Measurements from ENCODE around the gene DALRD3. TPM values are rescaled to one million over a fixed set of nuclear protein-coding genes. Genes with fewer than 3 reads are reported as not detected.

Gene DALRD3
- total and polyA plus RNA-seq, 5 donors from 2014 or later, result 22.2 to 40.8 (median 30.8) TPM

GRCh38 chr3:49032646-49033304 is 14.4 kb upstream of the DALRD3 start:
- H3K36me3 Mint-ChIP-seq, result peaks cover 21% of the 10 kb centered on the region
- Histone ChIP-seq H3K9me3 (ENCODE audit: control insufficient read depth in 2 of 2, low read length in 2 of 2) (no peaks in the 10 kb centered on the region), H3K36me3 (ENCODE audit: control insufficient read depth, insufficient read depth, low read length) (peaks cover 64% of the 10 kb centered on the region)

GRCh38 chr3:49030321-49030720 is 11.9 kb upstream of the DALRD3 start:
- H3K4me1 ChIP-seq (ENCODE audit: control insufficient read depth, insufficient read depth, low read length, poor library complexity, severe bottlenecking), result peaks cover 20% of the 10 kb centered on the region
- H3K36me3 ChIP-seq (ENCODE audit: control insufficient read depth, insufficient read depth, low read length), result peaks cover 61% of the 10 kb centered on the region
- no peak overlapping the region for H3K4me3 ChIP-seq (ENCODE audit: low read depth, low read length)
- no peak overlapping the region for H3K4me3 Mint-ChIP-seq
- no peak for ATAC-seq (ENCODE audit: low read depth in 2 of 2)
- H3K27me3 Mint-ChIP-seq, result no peaks in the 10 kb centered on the region
- H3K27me3 ChIP-seq (ENCODE audit: control insufficient read depth, insufficient read depth, low read length), result no peaks in the 10 kb centered on the region
- no peaks in the 10 kb centered on the region for H3K9me3 ChIP-seq (ENCODE audit: control insufficient read depth in 2 of 2, low read length in 2 of 2)
- peaks cover 0 to 2% (median 0%) of the 10 kb centered on the region in 7 donors for H3K9me3 Mint-ChIP-seq
- no peak for DNase-seq
- peak overlapping the region; percentile 88 to 99 (median 93) for H3K27ac Mint-ChIP-seq
- peaks cover 22% of the 10 kb centered on the region for H3K36me3 Mint-ChIP-seq
- peaks cover 0 to 42% (median 23%) of the 10 kb centered on the region in 4 donors for H3K4me1 Mint-ChIP-seq
- H3K27ac ChIP-seq (ENCODE audit: insufficient read depth, low read length, poor library complexity, severe bottlenecking), result peak overlapping the region; percentile 91

More at GRCh38 chr3:49032646-49033304, 14.4 kb upstream of the DALRD3 start:
- Mint-ChIP-seq H3K27me3 (no peaks in the 10 kb centered on the region), H3K4me1 (peaks cover 0 to 23% (median 16%) of the 10 kb centered on the region in 4 donors), H3K4me3 (no peak overlapping the region), H3K27ac (peak overlapping the region in 1 of 3 donors; percentile 42), H3K9me3 (peaks cover 0 to 3% (median 0%) of the 10 kb centered on the region in 7 donors)
- Histone ChIP-seq H3K4me3 (ENCODE audit: low read depth, low read length) (no peak overlapping the region), H3K27ac (ENCODE audit: insufficient read depth, low read length, poor library complexity, severe bottlenecking) (no peak overlapping the region), H3K4me1 (ENCODE audit: control insufficient read depth, insufficient read depth, low read length, poor library complexity, severe bottlenecking) (peaks cover 20% of the 10 kb centered on the region), H3K27me3 (ENCODE audit: control insufficient read depth, insufficient read depth, low read length) (no peaks in the 10 kb centered on the region)
- ATAC-seq (ENCODE audit: low read depth in 2 of 2) (no peak), DNase-seq (no peak)

- H3K9me3 ChIP-seq (ENCODE audit: control insufficient read depth in 2 of 2, low read length in 2 of 2), result no peaks in the 10 kb centered on the region
- no peak for DNase-seq
- Mint-ChIP-seq H3K4me3 (peak overlapping the region; percentile 81 to 95 (median 92)), H3K27me3 (no peaks in the 10 kb centered on the region), H3K27ac (peak overlapping the region; percentile 97 to 99 (median 99)), H3K36me3 (peaks cover 18% of the 10 kb centered on the region), H3K4me1 (peaks cover 0 to 47% (median 21%) of the 10 kb centered on the region in 4 donors), H3K9me3 (peaks cover 0 to 2% (median 0%) of the 10 kb centered on the region in 7 donors)
- H3K36me3 ChIP-seq (ENCODE audit: control insufficient read depth, insufficient read depth, low read length), result peaks cover 61% of the 10 kb centered on the region
- no peaks in the 10 kb centered on the region for H3K27me3 ChIP-seq (ENCODE audit: control insufficient read depth, insufficient read depth, low read length)
- peaks cover 20% of the 10 kb centered on the region for H3K4me1 ChIP-seq (ENCODE audit: control insufficient read depth, insufficient read depth, low read length, poor library complexity, severe bottlenecking)
- peak overlapping the region; percentile 91 for H3K27ac ChIP-seq (ENCODE audit: insufficient read depth, low read length, poor library complexity, severe bottlenecking)
- ATAC-seq (ENCODE audit: low read depth in 2 of 2), result no peak
- peak overlapping the region; percentile 80 for H3K4me3 ChIP-seq (ENCODE audit: low read depth, low read length)
Observed at GRCh38 chr3:49029563-49029884, 11.1 kb upstream of the DALRD3 start.

- H3K4me3 ChIP-seq (ENCODE audit: low read depth, low read length), result peak within 1 kb of the TSS; percentile 80
- H3K9me3 Mint-ChIP-seq, result peaks cover 0 to 2% (median 0%) of the 10 kb centered on the region in 7 donors
- H3K36me3 ChIP-seq (ENCODE audit: control insufficient read depth, insufficient read depth, low read length), result peaks cover 63% of the 10 kb centered on the region
- no peaks in the 10 kb centered on the region for H3K9me3 ChIP-seq (ENCODE audit: control insufficient read depth in 2 of 2, low read length in 2 of 2)
- peak; percentile 89 to 95 (median 92) for DNase-seq
- peak within 1 kb of the TSS; percentile 91 for H3K27ac ChIP-seq (ENCODE audit: insufficient read depth, low read length, poor library complexity, severe bottlenecking)
- peak within 1 kb of the TSS; percentile 97 to 99 (median 99) for H3K27ac Mint-ChIP-seq
- peaks cover 0 to 53% (median 21%) of the 10 kb centered on the region in 4 donors for H3K4me1 Mint-ChIP-seq
- H3K36me3 Mint-ChIP-seq, result peaks cover 19% of the 10 kb centered on the region
- H3K27me3 ChIP-seq (ENCODE audit: control insufficient read depth, insufficient read depth, low read length), result no peaks in the 10 kb centered on the region
- no peaks in the 10 kb centered on the region for H3K27me3 Mint-ChIP-seq
- peak; percentile 96 for ATAC-seq (ENCODE audit: low read depth in 2 of 2)
- H3K4me1 ChIP-seq (ENCODE audit: control insufficient read depth, insufficient read depth, low read length, poor library complexity, severe bottlenecking), result peaks cover 20% of the 10 kb centered on the region
- peak within 1 kb of the TSS; percentile 81 to 95 (median 92) for H3K4me3 Mint-ChIP-seq
Observed at GRCh38 chr3:49028673-49029562, 10.5 kb upstream of the DALRD3 start, which contains the start of gene IMPDH2. TSS of gene IMPDH2 (minus strand) at chr3:49029398. CDS start at chr3:49029350, 48 bp downstream.

GRCh38 chr3:49028298-49028672 is 9.9 kb upstream of the DALRD3 start:
- Mint-ChIP-seq H3K27me3 (no peaks in the 10 kb centered on the region), H3K27ac (peak overlapping the region in 2 of 3 donors; percentile 99), H3K36me3 (peaks cover 23% of the 10 kb centered on the region), H3K4me3 (peak overlapping the region; percentile 81 to 95 (median 92)), H3K9me3 (peaks cover 0 to 2% (median 0%) of the 10 kb centered on the region in 7 donors), H3K4me1 (peaks cover under 1 to 59% (median 22%) of the 10 kb centered on the region in 4 donors)
- H3K36me3 ChIP-seq (ENCODE audit: control insufficient read depth, insufficient read depth, low read length), result peaks cover 62% of the 10 kb centered on the region
- H3K4me1 ChIP-seq (ENCODE audit: control insufficient read depth, insufficient read depth, low read length, poor library complexity, severe bottlenecking), result peaks cover 23% of the 10 kb centered on the region
- H3K9me3 ChIP-seq (ENCODE audit: control insufficient read depth in 2 of 2, low read length in 2 of 2), result no peaks in the 10 kb centered on the region
- H3K27me3 ChIP-seq (ENCODE audit: control insufficient read depth, insufficient read depth, low read length), result no peaks in the 10 kb centered on the region
- ATAC-seq (ENCODE audit: low read depth in 2 of 2) (no peak), DNase-seq (no peak)
- H3K27ac ChIP-seq (ENCODE audit: insufficient read depth, low read length, poor library complexity, severe bottlenecking), result peak overlapping the region; percentile 91
- H3K4me3 ChIP-seq (ENCODE audit: low read depth, low read length), result peak overlapping the region; percentile 80

GRCh38 chr3:49027634-49028033 is 9.3 kb upstream of the DALRD3 start:
- Mint-ChIP-seq H3K4me1 (peaks cover 5 to 65% (median 27%) of the 10 kb centered on the region in 4 donors), H3K27me3 (no peaks in the 10 kb centered on the region), H3K9me3 (peaks cover 0 to 2% (median 0%) of the 10 kb centered on the region in 7 donors), H3K4me3 (peak overlapping the region in 3 of 4 donors; percentile 33 to 81 (median 45)), H3K27ac (peak overlapping the region; percentile 81 to 99 (median 99)), H3K36me3 (peaks cover 23% of the 10 kb centered on the region)
- no peaks in the 10 kb centered on the region for H3K27me3 ChIP-seq (ENCODE audit: control insufficient read depth, insufficient read depth, low read length)
- H3K9me3 ChIP-seq (ENCODE audit: control insufficient read depth in 2 of 2, low read length in 2 of 2), result no peaks in the 10 kb centered on the region
- H3K36me3 ChIP-seq (ENCODE audit: control insufficient read depth, insufficient read depth, low read length), result peaks cover 60% of the 10 kb centered on the region
- peak overlapping the region; percentile 91 for H3K27ac ChIP-seq (ENCODE audit: insufficient read depth, low read length, poor library complexity, severe bottlenecking)
- H3K4me3 ChIP-seq (ENCODE audit: low read depth, low read length), result no peak overlapping the region
- DNase-seq, result no peak
- ATAC-seq (ENCODE audit: low read depth in 2 of 2), result no peak
- H3K4me1 ChIP-seq (ENCODE audit: control insufficient read depth, insufficient read depth, low read length, poor library complexity, severe bottlenecking), result peaks cover 30% of the 10 kb centered on the region

GRCh38 chr3:49026536-49026935 is 8.2 kb upstream of the DALRD3 start:
- ATAC-seq (ENCODE audit: low read depth in 2 of 2) (no peak), DNase-seq (no peak)
- H3K36me3 ChIP-seq (ENCODE audit: control insufficient read depth, insufficient read depth, low read length), result peaks cover 49% of the 10 kb centered on the region
- H3K27me3 ChIP-seq (ENCODE audit: control insufficient read depth, insufficient read depth, low read length), result no peaks in the 10 kb centered on the region
- peak overlapping the region; percentile 5 for H3K27ac ChIP-seq (ENCODE audit: insufficient read depth, low read length, poor library complexity, severe bottlenecking)
- Mint-ChIP-seq H3K27ac (peak overlapping the region in 2 of 3 donors; percentile 62 to 99), H3K36me3 (peaks cover 16% of the 10 kb centered on the region), H3K27me3 (peaks cover under 1% of the 10 kb centered on the region), H3K9me3 (no peaks in the 10 kb centered on the region), H3K4me1 (peaks cover 5 to 66% (median 27%) of the 10 kb centered on the region in 4 donors), H3K4me3 (peak overlapping the region in 2 of 4 donors; percentile 28 to 57)
- no peaks in the 10 kb centered on the region for H3K9me3 ChIP-seq (ENCODE audit: control insufficient read depth in 2 of 2, low read length in 2 of 2)
- no peak overlapping the region for H3K4me3 ChIP-seq (ENCODE audit: low read depth, low read length)
- H3K4me1 ChIP-seq (ENCODE audit: control insufficient read depth, insufficient read depth, low read length, poor library complexity, severe bottlenecking), result peaks cover 34% of the 10 kb centered on the region
